WTC11 (cell line): Measurements from ENCODE around the gene MYL9. TPM values are rescaled to one million over a fixed set of nuclear protein-coding genes. Genes with fewer than 3 reads are reported as not detected.

Experiments used
- ATAC-seq: fragments of 200-7000 bp; cut with Tn5 transposase; 2 replicates; pipeline ENCODE4 v1.10.0; 2021; ENCODE audit warnings: mild to moderate bottlenecking, moderate library complexity
- CTCF ChIA-PET: fragments of 300-600 bp; sonication (Branson Sonifier 250); formaldehyde crosslinking; loops from one replicate; lab custom pipeline; 2021; ENCODE audit warnings: antibody characterized with exemption; lab: Charles Lee
- POLR2A ChIA-PET: fragments of 350-600 bp; sonication (Branson Sonifier 250); formaldehyde crosslinking; loops from one replicate; lab custom pipeline; 2021; ENCODE audit warnings: antibody characterized with exemption; lab: Charles Lee
- DNase-seq: peaks from one replicate; pipeline ENCODE4 v3.0.0; 2021; ENCODE audit warnings: low spot score
- H3K27ac Mint-ChIP-seq: 2 replicates; pipeline ENCODE4 v1.8.0; 2021; ENCODE audit warnings: mixed read lengths
- H3K27me3 Mint-ChIP-seq: 2 replicates; pipeline ENCODE4 v1.8.0; 2021; ENCODE audit warnings: low read depth, mild to moderate bottlenecking, moderate library complexity, mixed read lengths
- H3K36me3 Mint-ChIP-seq: 2 replicates; pipeline ENCODE4 v1.8.0; 2021; ENCODE audit warnings: mixed read lengths
- H3K4me1 Mint-ChIP-seq: 2 replicates; pipeline ENCODE4 v1.8.0; 2022; ENCODE audit warnings: mixed read lengths
- H3K4me3 Mint-ChIP-seq: 2 replicates; pipeline ENCODE4 v1.8.0; 2021; ENCODE audit warnings: mild to moderate bottlenecking, moderate library complexity, mixed read lengths
- H3K9me3 Mint-ChIP-seq: 2 replicates; pipeline ENCODE4 v1.8.0; 2021; ENCODE audit warnings: mixed read lengths
- CBFB ChIP-seq: sonication (generic); formaldehyde crosslinking; IDR thresholded peaks from 2 replicates; pipeline ENCODE4 v1.8.1; 2022; ENCODE audit warnings: mild to moderate bottlenecking, low read depth, missing genetic modification reagents
- EMX1 ChIP-seq: fragments of 250-450 bp; sonication (Bioruptor Pico); IDR thresholded peaks from 2 replicates; pipeline ENCODE4 v1.8.0; 2021; ENCODE audit warnings: mild to moderate bottlenecking
- FOXK1 ChIP-seq: sonication (generic); formaldehyde crosslinking; IDR thresholded peaks from 2 replicates; pipeline ENCODE4 v1.8.0; 2022; ENCODE audit warnings: mild to moderate bottlenecking, moderate library complexity, missing genetic modification reagents
- JUN ChIP-seq: sonication (generic); formaldehyde crosslinking; IDR thresholded peaks from 2 replicates; pipeline ENCODE4 v1.8.0; 2023; ENCODE audit warnings: mild to moderate bottlenecking, missing genetic modification reagents
- KAT7 ChIP-seq: sonication (generic); formaldehyde crosslinking; IDR thresholded peaks from 2 replicates; pipeline ENCODE4 v1.8.1; 2023; ENCODE audit warnings: missing genetic modification reagents, mild to moderate bottlenecking, borderline replicate concordance
- SP1 ChIP-seq: sonication (generic); formaldehyde crosslinking; conservative IDR thresholded peaks from 2 replicates; pipeline ENCODE4 v1.8.1; 2022; ENCODE audit warnings: missing genetic modification reagents
- ZBTB21 ChIP-seq: sonication (generic); formaldehyde crosslinking; IDR thresholded peaks from 2 replicates; pipeline ENCODE4 v1.8.1; 2023; ENCODE audit warnings: mild to moderate bottlenecking, missing genetic modification reagents, borderline replicate concordance
- ZNF219 ChIP-seq: sonication (generic); formaldehyde crosslinking; IDR thresholded peaks from 2 replicates; pipeline ENCODE4 v1.8.0; 2023; ENCODE audit warnings: missing genetic modification reagents, mild to moderate bottlenecking, borderline replicate concordance
- ZNF396 ChIP-seq: fragments of 250-450 bp; sonication (Bioruptor Pico); IDR thresholded peaks from 2 replicates; pipeline ENCODE4 v1.8.0; 2021; ENCODE audit warnings: mild to moderate bottlenecking, moderate library complexity, borderline replicate concordance
- ZNF416 ChIP-seq: fragments of 250-450 bp; sonication (Bioruptor Pico); IDR thresholded peaks from 2 replicates; pipeline ENCODE4 v1.9.0; 2021; ENCODE audit warnings: mild to moderate bottlenecking, inconsistent platforms
- ZNF671 ChIP-seq: fragments of 250-450 bp; sonication (Bioruptor Pico); IDR thresholded peaks from 2 replicates; pipeline ENCODE4 v1.8.0; 2021; ENCODE audit warnings: mild to moderate bottlenecking
- total RNA-seq: library from RNA; stranded (reverse); gene quantifications from 3 replicates; pipeline ENCODE4 v1.2.3, GENCODE V29; 2021
- TF ChIP-seq, protein P1 (sequence below): sonication (generic); formaldehyde crosslinking; IDR thresholded peaks from 2 replicates; pipeline ENCODE4 v1.8.1; 2023; ENCODE audit warnings: mild to moderate bottlenecking, missing genetic modification reagents
- TF ChIP-seq, protein P2 (sequence below): sonication (generic); formaldehyde crosslinking; IDR thresholded peaks from 2 replicates; pipeline ENCODE4 v1.8.1; 2023; ENCODE audit warnings: mild to moderate bottlenecking, missing genetic modification reagents, moderate library complexity
- TF ChIP-seq, protein P3 (sequence below): sonication (generic); formaldehyde crosslinking; IDR thresholded peaks from 2 replicates; pipeline ENCODE4 v1.8.0; 2022; ENCODE audit warnings: mild to moderate bottlenecking, missing genetic modification reagents
- TF ChIP-seq, protein P4 (sequence below): sonication (generic); formaldehyde crosslinking; IDR thresholded peaks from 2 replicates; pipeline ENCODE4 v1.8.0; 2022; ENCODE audit warnings: mild to moderate bottlenecking, missing genetic modification reagents
- TF ChIP-seq, protein P5 (sequence below): fragments of 250-450 bp; sonication (Bioruptor Pico); IDR thresholded peaks from 2 replicates; pipeline ENCODE4 v2.1.2; 2022; ENCODE audit warnings: mild to moderate bottlenecking, moderate library complexity
- TF ChIP-seq, protein P6 (sequence below): fragments of 250-450 bp; sonication (Bioruptor Pico); IDR thresholded peaks from 2 replicates; pipeline ENCODE4 v1.9.0; 2021; ENCODE audit warnings: mild to moderate bottlenecking, borderline replicate concordance
- TF ChIP-seq, protein P7 (sequence below): sonication (generic); formaldehyde crosslinking; IDR thresholded peaks from 2 replicates; pipeline ENCODE4 v1.8.0; 2023; ENCODE audit warnings: missing genetic modification reagents
- TF ChIP-seq, protein P8 (sequence below): sonication (generic); formaldehyde crosslinking; IDR thresholded peaks from 2 replicates; pipeline ENCODE4 v1.8.1; 2023; ENCODE audit warnings: mild to moderate bottlenecking, moderate library complexity, missing genetic modification reagents
- TF ChIP-seq, protein P9 (sequence below): sonication (generic); formaldehyde crosslinking; IDR thresholded peaks from 2 replicates; pipeline ENCODE4 v1.8.1; 2022; ENCODE audit warnings: mild to moderate bottlenecking, missing genetic modification reagents, moderate library complexity, borderline replicate concordance

Gene MYL9
- total RNA-seq, 1 experiment from 2014 or later = 54.7 TPM

DNA sequence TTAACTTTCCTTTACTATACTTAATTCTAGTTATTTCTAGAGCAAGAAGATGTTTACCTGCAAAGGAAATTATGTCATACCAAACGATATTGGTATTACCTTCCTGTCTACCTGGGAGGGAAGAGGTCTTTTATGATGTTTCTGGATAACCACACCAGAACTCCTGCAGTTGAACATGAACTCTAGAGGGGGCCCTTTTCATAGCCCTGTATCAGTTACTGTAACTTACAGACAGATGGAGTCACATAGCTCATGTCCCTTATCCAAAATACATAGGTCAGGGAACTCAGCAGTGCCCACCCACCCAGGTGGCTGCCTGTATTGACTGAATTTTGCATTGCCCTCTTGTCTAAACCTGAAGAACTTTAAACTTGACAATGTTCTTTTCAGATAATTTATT, 35.1 kb upstream of the MYL9 start:
- no peaks in the 10 kb centered on the region for H3K9me3 Mint-ChIP-seq
- TF ChIP-seq, protein P1, sequence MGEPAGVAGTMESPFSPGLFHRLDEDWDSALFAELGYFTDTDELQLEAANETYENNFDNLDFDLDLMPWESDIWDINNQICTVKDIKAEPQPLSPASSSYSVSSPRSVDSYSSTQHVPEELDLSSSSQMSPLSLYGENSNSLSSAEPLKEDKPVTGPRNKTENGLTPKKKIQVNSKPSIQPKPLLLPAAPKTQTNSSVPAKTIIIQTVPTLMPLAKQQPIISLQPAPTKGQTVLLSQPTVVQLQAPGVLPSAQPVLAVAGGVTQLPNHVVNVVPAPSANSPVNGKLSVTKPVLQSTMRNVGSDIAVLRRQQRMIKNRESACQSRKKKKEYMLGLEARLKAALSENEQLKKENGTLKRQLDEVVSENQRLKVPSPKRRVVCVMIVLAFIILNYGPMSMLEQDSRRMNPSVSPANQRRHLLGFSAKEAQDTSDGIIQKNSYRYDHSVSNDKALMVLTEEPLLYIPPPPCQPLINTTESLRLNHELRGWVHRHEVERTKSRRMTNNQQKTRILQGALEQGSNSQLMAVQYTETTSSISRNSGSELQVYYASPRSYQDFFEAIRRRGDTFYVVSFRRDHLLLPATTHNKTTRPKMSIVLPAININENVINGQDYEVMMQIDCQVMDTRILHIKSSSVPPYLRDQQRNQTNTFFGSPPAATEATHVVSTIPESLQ (CRISPR knock-in tag) = no peak
- no peak for TF ChIP-seq FOXK1 (CRISPR knock-in tag)
- peaks cover 28% of the 10 kb centered on the region for H3K36me3 Mint-ChIP-seq
- ChIA-PET POLR2A (no interaction called here), CTCF (interaction anchor here (0.6 to 1.8 kb wide), 18 partner anchors 8 to 350 kb away, joined by 3 to 9 read pairs (median 3); partner anchors contain the start of genes RAB5IF and TGIF2)
- H3K4me1 Mint-ChIP-seq = no peaks in the 10 kb centered on the region
- no peaks in the 10 kb centered on the region for H3K27me3 Mint-ChIP-seq
- H3K27ac Mint-ChIP-seq = no peak overlapping the region
- H3K4me3 Mint-ChIP-seq = no peak overlapping the region
- no peak for DNase-seq
- peak; percentile 73 for ATAC-seq

DNA sequence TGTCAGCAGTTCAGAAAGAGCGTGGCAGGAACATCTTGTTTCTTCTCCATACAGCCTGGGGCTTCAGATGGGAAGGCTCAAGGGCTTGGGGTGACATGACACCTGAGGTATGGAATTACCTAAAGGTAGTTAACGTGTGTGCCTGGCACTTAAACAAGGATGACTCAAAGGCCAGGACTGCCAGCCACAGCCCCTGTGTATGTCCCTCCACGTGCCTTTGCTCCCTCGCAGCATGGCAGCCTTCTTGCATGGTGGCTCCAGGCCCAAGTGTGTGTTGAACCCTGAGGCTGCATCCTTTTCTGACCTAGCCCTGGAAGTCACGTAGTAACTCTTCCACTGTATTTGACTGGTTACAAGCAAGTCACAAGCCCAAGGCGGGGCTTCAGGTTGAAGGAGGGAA, 33.6 kb upstream of the MYL9 start:
- Mint-ChIP-seq H3K4me3 (no peak overlapping the region), H3K9me3 (no peaks in the 10 kb centered on the region), H3K4me1 (no peaks in the 10 kb centered on the region), H3K27ac (no peak overlapping the region), H3K36me3 (peaks cover 28% of the 10 kb centered on the region), H3K27me3 (no peaks in the 10 kb centered on the region)
- TF ChIP-seq, protein P2, sequence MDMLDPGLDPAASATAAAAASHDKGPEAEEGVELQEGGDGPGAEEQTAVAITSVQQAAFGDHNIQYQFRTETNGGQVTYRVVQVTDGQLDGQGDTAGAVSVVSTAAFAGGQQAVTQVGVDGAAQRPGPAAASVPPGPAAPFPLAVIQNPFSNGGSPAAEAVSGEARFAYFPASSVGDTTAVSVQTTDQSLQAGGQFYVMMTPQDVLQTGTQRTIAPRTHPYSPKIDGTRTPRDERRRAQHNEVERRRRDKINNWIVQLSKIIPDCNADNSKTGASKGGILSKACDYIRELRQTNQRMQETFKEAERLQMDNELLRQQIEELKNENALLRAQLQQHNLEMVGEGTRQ (CRISPR knock-in tag) = no peak
- TF ChIP-seq, protein P3, sequence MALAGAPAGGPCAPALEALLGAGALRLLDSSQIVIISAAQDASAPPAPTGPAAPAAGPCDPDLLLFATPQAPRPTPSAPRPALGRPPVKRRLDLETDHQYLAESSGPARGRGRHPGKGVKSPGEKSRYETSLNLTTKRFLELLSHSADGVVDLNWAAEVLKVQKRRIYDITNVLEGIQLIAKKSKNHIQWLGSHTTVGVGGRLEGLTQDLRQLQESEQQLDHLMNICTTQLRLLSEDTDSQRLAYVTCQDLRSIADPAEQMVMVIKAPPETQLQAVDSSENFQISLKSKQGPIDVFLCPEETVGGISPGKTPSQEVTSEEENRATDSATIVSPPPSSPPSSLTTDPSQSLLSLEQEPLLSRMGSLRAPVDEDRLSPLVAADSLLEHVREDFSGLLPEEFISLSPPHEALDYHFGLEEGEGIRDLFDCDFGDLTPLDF = no peak
- TF ChIP-seq, protein P4, sequence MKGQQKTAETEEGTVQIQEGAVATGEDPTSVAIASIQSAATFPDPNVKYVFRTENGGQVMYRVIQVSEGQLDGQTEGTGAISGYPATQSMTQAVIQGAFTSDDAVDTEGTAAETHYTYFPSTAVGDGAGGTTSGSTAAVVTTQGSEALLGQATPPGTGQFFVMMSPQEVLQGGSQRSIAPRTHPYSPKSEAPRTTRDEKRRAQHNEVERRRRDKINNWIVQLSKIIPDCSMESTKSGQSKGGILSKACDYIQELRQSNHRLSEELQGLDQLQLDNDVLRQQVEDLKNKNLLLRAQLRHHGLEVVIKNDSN (CRISPR knock-in tag) = no peak
- TF ChIP-seq, protein P5, sequence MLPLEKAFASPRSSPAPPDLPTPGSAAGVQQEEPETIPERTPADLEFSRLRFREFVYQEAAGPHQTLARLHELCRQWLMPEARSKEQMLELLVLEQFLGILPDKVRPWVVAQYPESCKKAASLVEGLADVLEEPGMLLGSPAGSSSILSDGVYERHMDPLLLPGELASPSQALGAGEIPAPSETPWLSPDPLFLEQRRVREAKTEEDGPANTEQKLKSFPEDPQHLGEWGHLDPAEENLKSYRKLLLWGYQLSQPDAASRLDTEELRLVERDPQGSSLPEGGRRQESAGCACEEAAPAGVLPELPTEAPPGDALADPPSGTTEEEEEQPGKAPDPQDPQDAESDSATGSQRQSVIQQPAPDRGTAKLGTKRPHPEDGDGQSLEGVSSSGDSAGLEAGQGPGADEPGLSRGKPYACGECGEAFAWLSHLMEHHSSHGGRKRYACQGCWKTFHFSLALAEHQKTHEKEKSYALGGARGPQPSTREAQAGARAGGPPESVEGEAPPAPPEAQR = no peak
- TF ChIP-seq ZBTB21 (CRISPR knock-in tag) (no peak), ZNF396 (CRISPR knock-in tag) (no peak), SP1 (no peak), KAT7 (CRISPR knock-in tag) (no peak), CBFB (no peak), FOXK1 (CRISPR knock-in tag) (no peak), JUN (no peak), EMX1 (CRISPR knock-in tag) (no peak), ZNF671 (CRISPR knock-in tag) (no peak), ZNF219 (CRISPR knock-in tag) (no peak), ZNF416 (CRISPR knock-in tag) (no peak)
- TF ChIP-seq, protein P6, sequence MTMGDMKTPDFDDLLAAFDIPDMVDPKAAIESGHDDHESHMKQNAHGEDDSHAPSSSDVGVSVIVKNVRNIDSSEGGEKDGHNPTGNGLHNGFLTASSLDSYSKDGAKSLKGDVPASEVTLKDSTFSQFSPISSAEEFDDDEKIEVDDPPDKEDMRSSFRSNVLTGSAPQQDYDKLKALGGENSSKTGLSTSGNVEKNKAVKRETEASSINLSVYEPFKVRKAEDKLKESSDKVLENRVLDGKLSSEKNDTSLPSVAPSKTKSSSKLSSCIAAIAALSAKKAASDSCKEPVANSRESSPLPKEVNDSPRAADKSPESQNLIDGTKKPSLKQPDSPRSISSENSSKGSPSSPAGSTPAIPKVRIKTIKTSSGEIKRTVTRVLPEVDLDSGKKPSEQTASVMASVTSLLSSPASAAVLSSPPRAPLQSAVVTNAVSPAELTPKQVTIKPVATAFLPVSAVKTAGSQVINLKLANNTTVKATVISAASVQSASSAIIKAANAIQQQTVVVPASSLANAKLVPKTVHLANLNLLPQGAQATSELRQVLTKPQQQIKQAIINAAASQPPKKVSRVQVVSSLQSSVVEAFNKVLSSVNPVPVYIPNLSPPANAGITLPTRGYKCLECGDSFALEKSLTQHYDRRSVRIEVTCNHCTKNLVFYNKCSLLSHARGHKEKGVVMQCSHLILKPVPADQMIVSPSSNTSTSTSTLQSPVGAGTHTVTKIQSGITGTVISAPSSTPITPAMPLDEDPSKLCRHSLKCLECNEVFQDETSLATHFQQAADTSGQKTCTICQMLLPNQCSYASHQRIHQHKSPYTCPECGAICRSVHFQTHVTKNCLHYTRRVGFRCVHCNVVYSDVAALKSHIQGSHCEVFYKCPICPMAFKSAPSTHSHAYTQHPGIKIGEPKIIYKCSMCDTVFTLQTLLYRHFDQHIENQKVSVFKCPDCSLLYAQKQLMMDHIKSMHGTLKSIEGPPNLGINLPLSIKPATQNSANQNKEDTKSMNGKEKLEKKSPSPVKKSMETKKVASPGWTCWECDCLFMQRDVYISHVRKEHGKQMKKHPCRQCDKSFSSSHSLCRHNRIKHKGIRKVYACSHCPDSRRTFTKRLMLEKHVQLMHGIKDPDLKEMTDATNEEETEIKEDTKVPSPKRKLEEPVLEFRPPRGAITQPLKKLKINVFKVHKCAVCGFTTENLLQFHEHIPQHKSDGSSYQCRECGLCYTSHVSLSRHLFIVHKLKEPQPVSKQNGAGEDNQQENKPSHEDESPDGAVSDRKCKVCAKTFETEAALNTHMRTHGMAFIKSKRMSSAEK (CRISPR knock-in tag) = no peak
- TF ChIP-seq, protein P7, sequence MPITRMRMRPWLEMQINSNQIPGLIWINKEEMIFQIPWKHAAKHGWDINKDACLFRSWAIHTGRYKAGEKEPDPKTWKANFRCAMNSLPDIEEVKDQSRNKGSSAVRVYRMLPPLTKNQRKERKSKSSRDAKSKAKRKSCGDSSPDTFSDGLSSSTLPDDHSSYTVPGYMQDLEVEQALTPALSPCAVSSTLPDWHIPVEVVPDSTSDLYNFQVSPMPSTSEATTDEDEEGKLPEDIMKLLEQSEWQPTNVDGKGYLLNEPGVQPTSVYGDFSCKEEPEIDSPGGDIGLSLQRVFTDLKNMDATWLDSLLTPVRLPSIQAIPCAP = no peak
- TF ChIP-seq, protein P8, sequence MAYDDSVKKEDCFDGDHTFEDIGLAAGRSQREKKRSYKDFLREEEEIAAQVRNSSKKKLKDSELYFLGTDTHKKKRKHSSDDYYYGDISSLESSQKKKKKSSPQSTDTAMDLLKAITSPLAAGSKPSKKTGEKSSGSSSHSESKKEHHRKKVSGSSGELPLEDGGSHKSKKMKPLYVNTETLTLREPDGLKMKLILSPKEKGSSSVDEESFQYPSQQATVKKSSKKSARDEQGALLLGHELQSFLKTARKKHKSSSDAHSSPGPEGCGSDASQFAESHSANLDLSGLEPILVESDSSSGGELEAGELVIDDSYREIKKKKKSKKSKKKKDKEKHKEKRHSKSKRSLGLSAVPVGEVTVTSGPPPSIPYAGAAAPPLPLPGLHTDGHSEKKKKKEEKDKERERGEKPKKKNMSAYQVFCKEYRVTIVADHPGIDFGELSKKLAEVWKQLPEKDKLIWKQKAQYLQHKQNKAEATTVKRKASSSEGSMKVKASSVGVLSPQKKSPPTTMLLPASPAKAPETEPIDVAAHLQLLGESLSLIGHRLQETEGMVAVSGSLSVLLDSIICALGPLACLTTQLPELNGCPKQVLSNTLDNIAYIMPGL (CRISPR knock-in tag) = no peak
- TF ChIP-seq, protein P9, sequence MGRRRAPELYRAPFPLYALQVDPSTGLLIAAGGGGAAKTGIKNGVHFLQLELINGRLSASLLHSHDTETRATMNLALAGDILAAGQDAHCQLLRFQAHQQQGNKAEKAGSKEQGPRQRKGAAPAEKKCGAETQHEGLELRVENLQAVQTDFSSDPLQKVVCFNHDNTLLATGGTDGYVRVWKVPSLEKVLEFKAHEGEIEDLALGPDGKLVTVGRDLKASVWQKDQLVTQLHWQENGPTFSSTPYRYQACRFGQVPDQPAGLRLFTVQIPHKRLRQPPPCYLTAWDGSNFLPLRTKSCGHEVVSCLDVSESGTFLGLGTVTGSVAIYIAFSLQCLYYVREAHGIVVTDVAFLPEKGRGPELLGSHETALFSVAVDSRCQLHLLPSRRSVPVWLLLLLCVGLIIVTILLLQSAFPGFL (CRISPR knock-in tag) = no peak
- ATAC-seq (no peak), DNase-seq (no peak)
- POLR2A ChIA-PET = no interaction called here
- CTCF ChIA-PET = interaction anchor here (0.5 to 1.8 kb wide), 2 partner anchors 16 to 765 kb away, joined by 3 to 9 read pairs; no protein-coding TSS in a partner anchor
